SIG-M5 (cell line): ENCODE results near the gene KRT12.
"Not testable (repeated sequence)": the region's sequence is repeated elsewhere in the genome, so short reads cannot be mapped to it uniquely, and the experiment has no call there.

Experiments
- DNase-seq: peaks from one replicate; lab custom pipeline; 2025; lab: John Stamatoyannopoulos, UW

Gene KRT12

GRCh38 chr17:40883626-40884334 lies 16.8 kb upstream of the KRT12 start:
- DNase-seq = no peak

GRCh38 chr17:40883031-40883430 lies 16.0 kb upstream of the KRT12 start:
- no peak for DNase-seq

DNA sequence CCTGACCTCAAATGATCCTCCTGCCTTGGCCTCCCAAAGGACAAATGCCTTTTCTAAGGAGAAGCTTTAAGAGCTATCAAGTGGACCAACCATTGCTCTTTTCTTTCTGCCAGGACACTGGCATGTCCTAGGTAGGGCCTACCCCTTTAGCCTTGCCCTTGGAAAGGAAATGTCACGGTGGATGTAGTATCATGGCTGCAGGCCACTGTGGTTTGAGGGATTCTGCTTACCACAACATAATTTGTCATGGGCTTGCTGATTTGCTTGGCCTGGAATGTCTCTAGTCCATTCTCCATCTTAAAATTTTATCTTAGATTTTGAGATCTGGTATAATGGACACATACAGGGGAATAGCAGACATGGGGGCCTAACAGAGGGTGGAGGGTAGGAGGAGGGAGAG lies 12.0 kb upstream of the KRT12 start:
- no peak for DNase-seq

DNA sequence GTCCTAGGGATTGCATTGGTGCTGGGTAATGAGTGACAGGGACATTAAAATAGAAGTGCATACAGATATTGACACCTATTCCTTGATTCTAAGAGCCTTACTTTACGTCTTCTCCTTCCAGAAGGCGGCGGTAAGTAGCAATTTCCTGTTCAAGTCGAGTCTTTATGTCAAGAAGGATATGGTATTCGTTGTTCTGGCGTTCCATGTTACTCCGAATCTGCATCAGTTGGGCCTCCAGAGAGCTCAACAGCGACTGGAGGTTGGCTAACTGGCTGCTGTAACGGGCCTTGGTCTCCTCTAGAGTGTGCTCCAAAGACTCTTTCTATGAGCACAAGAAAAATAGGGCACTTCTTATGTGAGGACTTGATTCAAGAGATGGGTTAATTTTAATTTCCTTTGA lies 11.0 kb upstream of the KRT12 start:
- no peak for DNase-seq

- no peak for DNase-seq
Observed at GRCh38 chr17:40873801-40874200, 6.8 kb upstream of the KRT12 start.

GRCh38 chr17:40873255-40873654 lies 6.2 kb upstream of the KRT12 start:
- DNase-seq = no peak

DNA sequence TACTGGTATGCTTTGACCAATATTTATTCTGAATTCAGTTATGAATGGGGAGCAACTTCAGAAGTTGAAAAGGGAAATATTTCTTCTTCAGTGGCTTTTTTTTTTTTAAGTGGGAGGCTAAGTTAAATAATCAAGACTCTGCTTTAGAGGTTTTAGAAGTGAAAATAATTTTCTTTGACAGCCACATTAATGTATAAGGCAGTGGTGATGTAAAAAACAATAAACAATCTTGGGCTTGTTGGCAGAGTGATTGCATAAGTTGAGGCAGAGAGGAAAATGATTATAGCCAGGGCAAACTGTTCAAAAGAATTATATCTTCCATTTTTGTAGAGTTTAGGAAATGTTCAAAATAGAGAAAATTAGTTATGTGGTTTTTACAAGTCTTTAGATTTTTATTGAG lies 5.4 kb upstream of the KRT12 start:
- DNase-seq = no peak

GRCh38 chr17:40871316-40871715 lies 4.3 kb upstream of the KRT12 start:
- DNase-seq = no peak

GRCh38 chr17:40870136-40870535 lies 3.1 kb upstream of the KRT12 start:
- DNase-seq = no peak

GRCh38 chr17:40864661-40865390 lies 2.2 kb downstream of the KRT12 start:
- DNase-seq = no peak

- no peak for DNase-seq
Observed at GRCh38 chr17:40862985-40863733, 3.9 kb downstream of the KRT12 start.

GRCh38 chr17:40859536-40859935 lies 7.5 kb downstream of the KRT12 start:
- no peak for DNase-seq

- not testable (repeated sequence) for DNase-seq
Observed at GRCh38 chr17:40858667-40859066, 8.4 kb downstream of the KRT12 start.

GRCh38 chr17:40857535-40857934 lies 9.5 kb downstream of the KRT12 start:
- no peak for DNase-seq

- DNase-seq = no peak
Observed at GRCh38 chr17:40854175-40854814, 12.7 kb downstream of the KRT12 start.

DNA sequence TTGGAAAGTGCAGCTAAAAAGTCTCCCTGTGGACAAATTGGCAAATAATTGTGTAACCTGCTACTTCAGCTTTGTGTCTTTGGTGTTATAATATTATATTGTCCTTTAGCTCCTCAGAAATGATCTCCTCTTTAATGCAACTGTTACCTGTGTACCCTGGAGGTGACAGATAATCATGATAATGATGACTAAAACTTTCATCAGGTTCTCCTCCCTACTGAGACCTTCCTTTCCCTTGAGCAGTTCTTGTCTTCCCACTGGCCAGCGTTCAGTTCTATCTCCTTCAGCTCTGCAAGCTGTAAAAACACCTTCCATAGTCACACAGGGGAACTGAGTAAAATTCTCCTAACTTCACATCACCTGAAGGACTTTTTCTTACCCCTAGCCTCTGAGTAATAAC lies 14.7 kb downstream of the KRT12 start:
- DNase-seq = no peak

GRCh38 chr17:40850293-40850972 lies 16.6 kb downstream of the KRT12 start:
- no peak for DNase-seq

DNA sequence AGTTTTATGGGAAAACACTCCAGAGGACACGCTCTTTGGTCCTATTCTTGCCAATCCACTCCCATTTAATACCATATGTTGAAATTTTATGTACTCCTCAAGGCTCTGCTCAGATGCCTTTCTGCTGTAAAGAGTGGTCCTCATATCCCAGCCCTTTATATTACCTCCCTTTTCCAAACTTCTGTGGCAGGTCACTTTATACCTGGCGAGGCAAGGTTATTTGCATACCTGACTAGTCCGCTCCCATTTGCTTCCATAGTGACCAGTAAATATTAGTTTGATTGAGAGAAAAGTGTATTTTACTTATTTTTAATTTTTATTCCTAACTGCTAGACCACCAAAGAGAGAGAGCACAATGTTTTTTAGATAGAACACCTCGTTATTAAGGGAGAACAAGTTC lies 17.3 kb downstream of the KRT12 start:
- DNase-seq = no peak

DNA sequence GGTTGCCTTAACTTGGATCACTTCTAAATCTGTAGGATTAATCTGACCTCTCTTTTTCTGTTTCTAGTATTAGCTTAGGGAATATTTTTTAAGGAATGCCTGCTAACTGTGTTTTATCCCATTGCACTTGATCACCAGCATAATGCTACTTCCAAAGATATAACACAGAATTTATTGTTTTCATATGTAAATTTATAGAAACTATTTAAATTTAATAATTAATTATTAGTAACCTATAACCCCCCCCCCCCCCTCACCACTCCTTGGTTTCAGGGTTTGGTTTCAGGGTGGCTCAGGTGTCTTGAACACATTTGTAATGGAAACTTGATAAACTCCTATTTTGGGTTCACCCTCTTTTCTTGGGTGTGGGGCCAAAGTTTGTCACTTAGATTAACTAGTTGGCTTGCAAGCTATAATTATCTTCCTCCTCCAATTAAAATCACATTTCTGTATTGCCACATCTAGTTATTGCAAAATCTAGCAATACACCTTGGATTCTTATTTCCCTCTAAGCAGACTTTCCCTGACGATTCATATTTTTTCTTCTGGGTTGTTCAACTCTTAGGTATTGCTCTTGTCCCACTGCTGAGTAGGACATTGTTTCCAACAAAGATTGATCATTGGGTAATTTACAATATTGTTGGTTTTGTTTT lies 18.3 kb downstream of the KRT12 start:
- no peak for DNase-seq

DNA sequence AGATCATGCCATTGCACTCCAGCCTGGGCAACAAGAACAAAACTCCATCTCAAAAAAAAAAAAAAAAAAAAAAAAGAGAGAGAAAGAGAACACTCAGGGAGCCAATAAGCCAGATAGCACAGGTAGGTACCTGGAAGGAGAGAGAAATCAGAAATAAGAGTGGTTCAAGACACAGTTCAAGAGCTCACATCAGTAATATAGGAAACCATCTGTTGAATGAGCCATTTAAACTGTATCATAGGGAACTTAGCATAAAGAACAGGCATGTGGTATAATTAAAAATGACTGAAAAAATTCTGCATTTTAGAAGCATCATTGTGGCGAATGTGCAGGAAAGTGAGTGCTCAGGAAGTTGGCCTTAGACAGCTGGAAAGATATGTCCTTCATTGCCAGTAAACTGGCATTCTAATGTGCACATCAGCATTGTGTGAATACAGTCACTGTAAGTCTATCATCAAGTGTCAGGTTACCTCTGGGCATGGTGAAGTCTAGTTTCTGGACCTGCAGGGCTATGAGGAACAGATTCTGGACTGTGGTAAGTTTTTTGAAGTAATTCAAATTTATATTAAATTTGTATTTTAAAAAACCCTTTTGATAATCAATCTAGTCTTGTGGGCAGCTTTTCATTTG lies 20.4 kb downstream of the KRT12 start:
- no peak for DNase-seq

DNA sequence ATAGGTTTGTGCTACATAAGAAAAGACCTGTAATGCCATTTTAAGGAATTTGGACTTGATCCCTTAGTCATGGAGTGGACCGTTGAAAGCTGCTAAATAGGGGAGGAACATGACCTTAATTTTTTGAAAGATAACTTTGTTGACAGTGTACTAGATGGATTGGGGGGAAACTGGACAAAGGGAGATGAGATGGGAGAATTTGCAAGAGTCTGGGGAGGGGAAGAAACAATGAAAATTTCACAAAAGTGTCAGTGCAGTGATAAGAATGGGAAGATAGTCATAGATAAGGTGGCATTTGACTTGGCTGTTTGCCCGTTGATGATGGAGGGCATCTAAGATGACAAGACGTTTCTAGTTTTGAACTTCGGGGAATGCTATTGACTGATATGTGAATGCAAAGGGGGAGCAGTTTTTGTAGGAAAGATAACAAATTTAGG lies 22.3 kb downstream of the KRT12 start:
- DNase-seq = no peak
